Ectodermal cell (in vitro differentiated cells): ENCODE data around the gene ZNF536.
"Not testable (repeated sequence)": the region's sequence is repeated elsewhere in the genome, so short reads cannot be mapped to it uniquely, and the experiment has no call there.

Experiments
- H3K27ac ChIP-seq: 2 replicates; pipeline ENCODE4 v1.7.0; 2013; ENCODE audit warnings: mild to moderate bottlenecking, low read depth, low read length; ENCODE audit not compliant: insufficient read depth, poor library complexity, severe bottlenecking
- H3K27me3 ChIP-seq: 2 replicates; pipeline ENCODE4 v1.7.0; 2013; ENCODE audit warnings: mild to moderate bottlenecking, low read length; ENCODE audit not compliant: insufficient read depth, control insufficient read depth, poor library complexity, severe bottlenecking
- H3K36me3 ChIP-seq: one replicate; pipeline ENCODE4 v1.7.0; 2013; ENCODE audit warnings: low read length; ENCODE audit not compliant: control insufficient read depth, insufficient read depth
- H3K4me1 ChIP-seq: one replicate; pipeline ENCODE4 v1.7.0; 2013; ENCODE audit warnings: low read length; ENCODE audit not compliant: control insufficient read depth, insufficient read depth
- H3K4me3 ChIP-seq: 2 replicates; pipeline ENCODE4 v1.7.0; 2013; ENCODE audit warnings: low read depth, low read length, control low read depth; ENCODE audit not compliant: insufficient read depth
- H3K9me3 ChIP-seq: 2 replicates; pipeline ENCODE4 v1.7.0; 2013; ENCODE audit warnings: mild to moderate bottlenecking, low read length, moderate library complexity; ENCODE audit not compliant: control insufficient read depth
- WGBS, 2 experiments: methylation state at CpG; one replicate each; pipeline ENCODE4 v1.1.7; 2013; ENCODE audit warnings: missing lambda C conversion rate in 2 of 2; 5-methylcytosine and 5-hydroxymethylcytosine counted together

The ZNF536 gene

GRCh38 chr19:30416375-30416774 lies 44.2 kb downstream of the ZNF536 start:
- Histone ChIP-seq H3K27me3 (no peaks in the 10 kb centered on the region), H3K9me3 (no peaks in the 10 kb centered on the region), H3K4me1 (no peaks in the 10 kb centered on the region), H3K27ac (no peak overlapping the region), H3K36me3 (no peaks in the 10 kb centered on the region), H3K4me3 (no peak overlapping the region)
- WGBS, 2 experiments, result 69 to 77% methylated on average over 2 of the region's 2 CpGs

- not testable (repeated sequence) for H3K4me3 ChIP-seq, H3K27me3 ChIP-seq, H3K36me3 ChIP-seq, H3K9me3 ChIP-seq, H3K4me1 ChIP-seq, H3K27ac ChIP-seq
- WGBS, 2 experiments, result 85 to 86% methylated on average over 2 to 3 of the region's 4 CpGs
These were observed 45.0 kb downstream of the ZNF536 start for GRCh38 chr19:30417166-30417565.

GRCh38 chr19:30419568-30420180 lies 47.5 kb downstream of the ZNF536 start:
- Histone ChIP-seq H3K4me3 (no peak overlapping the region), H3K4me1 (no peaks in the 10 kb centered on the region), H3K27ac (no peak overlapping the region), H3K36me3 (no peaks in the 10 kb centered on the region), H3K27me3 (no peaks in the 10 kb centered on the region), H3K9me3 (no peaks in the 10 kb centered on the region)
- WGBS, 2 experiments, result 87 to 88% methylated on average over 15 of the region's 15 CpGs

GRCh38 chr19:30420316-30420715 lies 48.1 kb downstream of the ZNF536 start:
- H3K4me3 ChIP-seq, result no peak overlapping the region
- no peaks in the 10 kb centered on the region for H3K36me3 ChIP-seq
- H3K27me3 ChIP-seq, result no peaks in the 10 kb centered on the region
- no peaks in the 10 kb centered on the region for H3K4me1 ChIP-seq
- H3K9me3 ChIP-seq, result no peaks in the 10 kb centered on the region
- H3K27ac ChIP-seq, result no peak overlapping the region
- WGBS, 2 experiments, result 91 to 93% methylated on average over 4 to 8 of the region's 8 CpGs

GRCh38 chr19:30420881-30421280 lies 48.7 kb downstream of the ZNF536 start:
- Histone ChIP-seq H3K27ac (no peak overlapping the region), H3K9me3 (no peaks in the 10 kb centered on the region), H3K4me3 (no peak overlapping the region), H3K36me3 (no peaks in the 10 kb centered on the region), H3K27me3 (no peaks in the 10 kb centered on the region), H3K4me1 (no peaks in the 10 kb centered on the region)
- WGBS, 2 experiments, result 96% methylated on average over 10 of the region's 10 CpGs

- H3K4me3 ChIP-seq, result no peak overlapping the region
- no peak overlapping the region for H3K27ac ChIP-seq
- no peaks in the 10 kb centered on the region for H3K27me3 ChIP-seq
- H3K9me3 ChIP-seq, result no peaks in the 10 kb centered on the region
- WGBS, 2 experiments, result 91 to 93% methylated on average over 7 to 8 of the region's 8 CpGs
- no peaks in the 10 kb centered on the region for H3K4me1 ChIP-seq
- no peaks in the 10 kb centered on the region for H3K36me3 ChIP-seq
These were observed 49.4 kb downstream of the ZNF536 start for GRCh38 chr19:30421571-30421970.

GRCh38 chr19:30423481-30423880 lies 51.3 kb downstream of the ZNF536 start:
- WGBS, 2 experiments, result 90% methylated on average over 11 of the region's 11 CpGs

GRCh38 chr19:30425885-30426838 lies 54.0 kb downstream of the ZNF536 start:
- Histone ChIP-seq H3K27ac (no peak overlapping the region), H3K27me3 (no peaks in the 10 kb centered on the region), H3K4me3 (no peak overlapping the region), H3K36me3 (no peaks in the 10 kb centered on the region), H3K9me3 (no peaks in the 10 kb centered on the region), H3K4me1 (no peaks in the 10 kb centered on the region)
- 91 to 93% methylated on average over 9 of the region's 9 CpGs for WGBS, 2 experiments

More at GRCh38 chr19:30423481-30423880, 51.3 kb downstream of the ZNF536 start:
- H3K27me3 ChIP-seq, result no peaks in the 10 kb centered on the region
- no peaks in the 10 kb centered on the region for H3K9me3 ChIP-seq
- no peaks in the 10 kb centered on the region for H3K4me1 ChIP-seq
- no peak overlapping the region for H3K4me3 ChIP-seq
- no peak overlapping the region for H3K27ac ChIP-seq
- no peaks in the 10 kb centered on the region for H3K36me3 ChIP-seq

GRCh38 chr19:30426864-30427263 lies 54.7 kb downstream of the ZNF536 start:
- H3K9me3 ChIP-seq, result no peaks in the 10 kb centered on the region
- no peaks in the 10 kb centered on the region for H3K4me1 ChIP-seq
- no peaks in the 10 kb centered on the region for H3K27me3 ChIP-seq
- no peaks in the 10 kb centered on the region for H3K36me3 ChIP-seq
- no peak overlapping the region for H3K27ac ChIP-seq
- H3K4me3 ChIP-seq, result no peak overlapping the region

GRCh38 chr19:30428092-30428680 lies 56.0 kb downstream of the ZNF536 start:
- Histone ChIP-seq H3K9me3 (no peaks in the 10 kb centered on the region), H3K27me3 (no peaks in the 10 kb centered on the region), H3K4me3 (no peak overlapping the region), H3K36me3 (no peaks in the 10 kb centered on the region), H3K4me1 (no peaks in the 10 kb centered on the region), H3K27ac (no peak overlapping the region)
- 86 to 91% methylated on average over 6 of the region's 6 CpGs for WGBS, 2 experiments
